GM12878 (cell line): ENCODE measurements around the gene BAG5. TPM values are rescaled to one million over a fixed set of nuclear protein-coding genes. Genes with fewer than 3 reads are reported as not detected.

ENCODE experiments used
- ATAC-seq: fragments of 200-7000 bp; cut with Tn5 transposase; 3 replicates; pipeline ENCODE4 v1.9.1; 2020; ENCODE audit warnings: mild to moderate bottlenecking, moderate library complexity
- BruUV-seq: library from RNA; stranded (reverse); fragments of 400-500 nt; replicated peaks from 2 replicates; lab custom pipeline; 2021; lab: Mats Ljungman, UMichigan
- CTCF ChIA-PET: fragments of 300-600 bp; sonication (Branson Sonifier 250); formaldehyde crosslinking; extraction: SDS; loops from one replicate; lab custom pipeline; 2021; ENCODE audit warnings: inconsistent platforms; lab: Yijun Ruan, JAX
- POLR2A ChIA-PET: fragments of 350-600 bp; formaldehyde crosslinking; extraction: SDS; loops from one replicate; lab custom pipeline; 2021; ENCODE audit warnings: inconsistent platforms; lab: Charles Lee
- RAD21 ChIA-PET: fragments of 300-600 bp; sonication (Branson Sonifier 250); formaldehyde crosslinking; loops from one replicate; lab custom pipeline; 2023; ENCODE audit warnings: antibody characterized with exemption; ENCODE audit not compliant: unreplicated experiment; lab: Charles Lee
- SMC1A ChIA-PET: fragments of 300-600 bp; sonication (Branson Sonifier 250); formaldehyde crosslinking; loops from one replicate; lab custom pipeline; 2023; ENCODE audit not compliant: unreplicated experiment, uncharacterized antibody; lab: Charles Lee
- DNase-seq: peaks from one replicate; pipeline ENCODE4 v3.0.0-alpha.2; 2011; ENCODE audit warnings: low read depth, low spot score
- FAIRE-seq: peaks from 3 replicates; lab custom pipeline; 2011; peaks lifted over from hg19 to GRCh38; lab: Jason Lieb, UNC
- H2AFZ ChIP-seq: 2 replicates; pipeline ENCODE4 v1.6.0; 2011; ENCODE audit warnings: low read depth, low read length, control low read depth; ENCODE audit not compliant: control insufficient read depth
- H3K27ac ChIP-seq: 2 replicates; pipeline ENCODE4 v1.5.1; 2011; ENCODE audit warnings: control low read depth; ENCODE audit not compliant: control insufficient read depth, insufficient read depth
- H3K27me3 ChIP-seq, 2 experiments: replicated peaks in 1 of 2; 2 replicates each; pipeline versions ENCODE4 v1.6.0 to v1.6.1; 2011; ENCODE audit warnings: low read length in 1 of 2; ENCODE audit not compliant: control insufficient read depth in 2 of 2, insufficient read depth in 2 of 2
- H3K36me3 ChIP-seq, 2 experiments: 2 replicates each; pipeline ENCODE4 v1.5.1; 2011; ENCODE audit warnings: low read length in 1 of 2; ENCODE audit not compliant: control insufficient read depth in 2 of 2, insufficient read depth in 2 of 2
- H3K4me1 ChIP-seq: 2 replicates; pipeline ENCODE4 v1.6.1; 2011; ENCODE audit warnings: mild to moderate bottlenecking, low read length, moderate library complexity, mixed read lengths; ENCODE audit not compliant: control insufficient read depth, insufficient read depth
- H3K4me2 ChIP-seq: 2 replicates; pipeline ENCODE4 v1.6.0; 2011; ENCODE audit warnings: control low read depth; ENCODE audit not compliant: control insufficient read depth, insufficient read depth
- H3K4me3 ChIP-seq: fragments of 200-600 bp; sonication (generic); 2 replicates; pipeline ENCODE4 v1.5.1; 2016
- H3K79me2 ChIP-seq: 2 replicates; pipeline ENCODE4 v1.6.0; 2011; ENCODE audit warnings: low read length; ENCODE audit not compliant: control insufficient read depth, insufficient read depth
- H3K9ac ChIP-seq: 2 replicates; pipeline ENCODE4 v1.8.0; 2011; ENCODE audit warnings: low read length, control low read depth, mixed read lengths; ENCODE audit not compliant: control insufficient read depth, insufficient read depth
- H3K9me3 ChIP-seq: replicated peaks from 3 replicates; pipeline ENCODE4 v1.5.1; 2011; ENCODE audit warnings: mild to moderate bottlenecking, low read length; ENCODE audit not compliant: control insufficient read depth, insufficient read depth
- H4K20me1 ChIP-seq: 2 replicates; pipeline ENCODE4 v1.6.0; 2011; ENCODE audit not compliant: control insufficient read depth, insufficient read depth
- BACH1 ChIP-seq: fragments of 450-650 bp; IDR thresholded peaks from 2 replicates; pipeline ENCODE4 v1.6.1; 2017; ENCODE audit warnings: mild to moderate bottlenecking, borderline replicate concordance
- BHLHE40 ChIP-seq, 2 experiments: fragments of 450-650 bp in 1 of 2; IDR thresholded peaks; 2 replicates each; pipeline ENCODE4 v1.6.1; 2011 to 2017; ENCODE audit warnings: low read depth in 2 of 2, borderline replicate concordance in 1 of 2, improper control_type of control experiment in 1 of 2, low read length in 1 of 2, mild to moderate bottlenecking in 1 of 2
- CREB1 ChIP-seq: IDR thresholded peaks from 2 replicates; pipeline ENCODE4 v1.6.1; 2012; ENCODE audit warnings: low read depth, mild to moderate bottlenecking, inconsistent platforms
- ESRRA ChIP-seq: IDR thresholded peaks from 2 replicates; pipeline ENCODE4 v1.6.1; 2012; ENCODE audit warnings: mild to moderate bottlenecking, low read length, improper control_type of control experiment
- IKZF1 ChIP-seq: fragments of 450-650 bp; conservative IDR thresholded peaks from 2 replicates; pipeline ENCODE4 v1.6.1; 2017; ENCODE audit warnings: antibody characterized with exemption, mild to moderate bottlenecking
- LARP7 ChIP-seq: fragments of 450-650 bp; IDR thresholded peaks from 2 replicates; pipeline ENCODE4 v1.6.1; 2017; ENCODE audit warnings: mild to moderate bottlenecking
- NBN ChIP-seq: fragments of 450-650 bp; IDR thresholded peaks from 2 replicates; pipeline ENCODE4 v1.6.1; 2016
- NR2F1 ChIP-seq: fragments of 450-650 bp; conservative IDR thresholded peaks from 2 replicates; pipeline ENCODE4 v1.6.1; 2017; ENCODE audit warnings: mild to moderate bottlenecking
- POLR2A ChIP-seq: IDR thresholded peaks from 2 replicates; pipeline ENCODE4 v1.6.1; 2011; ENCODE audit warnings: low read depth, mild to moderate bottlenecking, low read length
- WGBS: methylation state at CpG from one replicate; pipeline ENCODE4 v1.1.6; 2016; ENCODE audit warnings: low lambda C conversion rate; ENCODE audit not compliant: insufficient replicate concordance, insufficient coverage; ENCODE audit errors: missing lambda C conversion rate; 5-methylcytosine and 5-hydroxymethylcytosine counted together
- in situ Hi-C: fragments of 300-500 bp; cut with MboI; formaldehyde crosslinking; loops from 9 replicates; pipeline ENCODE4 v1.14.3; 2018; ENCODE audit warnings: mixed read lengths
- intact Hi-C: fragments of 100-400 bp; cut with micrococcal nuclease; formaldehyde crosslinking; loops from one replicate; pipeline ENCODE4 v1.14.2; 2022; ENCODE audit not compliant: unreplicated experiment
- polyA plus RNA-seq, 11 experiments: library from polyadenylated mRNA; depleted of rRNA in 4 of 11; unstranded in 6 of 11; stranded (reverse) in 5 of 11; fragments of >200 nt; fragmentation: Nextera tagmentation in 4 of 11; fragmentation: Illumina TruSeq in 1 of 11; extraction: Ambion mirVana in 4 of 11; extraction: Trizol in 1 of 11; gene quantifications; 1 replicate in 1 of 11; 2 replicates in 10 of 11; pipeline versions ENCODE4 v1.2.1 to v1.2.3, GENCODE V29; 2011 to 2016; ENCODE audit warnings: inconsistent platforms in 2 of 11, missing spikeins in 2 of 11, low read depth in 1 of 11
- total RNA-seq, 4 experiments: library from RNA; depleted of rRNA in 3 of 4; stranded (reverse); fragments of >200 nt in 3 of 4; fragmentation: Illumina TruSeq in 1 of 4; extraction: Trizol in 1 of 4; gene quantifications; 2 replicates each; pipeline versions ENCODE4 v1.2.1 to v1.2.3, GENCODE V29; 2013 to 2021
- TF ChIP-seq, protein P1 (sequence below): fragments of 450-650 bp; conservative IDR thresholded peaks from 2 replicates; pipeline ENCODE4 v1.6.1; 2017; ENCODE audit warnings: mild to moderate bottlenecking, moderate library complexity
- TF ChIP-seq, protein P2 (sequence below): fragments of 450-650 bp; IDR thresholded peaks from 2 replicates; pipeline ENCODE4 v1.6.1; 2018; ENCODE audit warnings: borderline replicate concordance, mild to moderate bottlenecking; ENCODE audit not compliant: partially characterized antibody

The BAG5 gene
- total and polyA plus RNA-seq, 10 of the 15 experiments (the other 5 are each of a cell fraction or from before 2014, with no cell fraction given): 9.9 to 30.5 (median 20.1) TPM

DNA sequence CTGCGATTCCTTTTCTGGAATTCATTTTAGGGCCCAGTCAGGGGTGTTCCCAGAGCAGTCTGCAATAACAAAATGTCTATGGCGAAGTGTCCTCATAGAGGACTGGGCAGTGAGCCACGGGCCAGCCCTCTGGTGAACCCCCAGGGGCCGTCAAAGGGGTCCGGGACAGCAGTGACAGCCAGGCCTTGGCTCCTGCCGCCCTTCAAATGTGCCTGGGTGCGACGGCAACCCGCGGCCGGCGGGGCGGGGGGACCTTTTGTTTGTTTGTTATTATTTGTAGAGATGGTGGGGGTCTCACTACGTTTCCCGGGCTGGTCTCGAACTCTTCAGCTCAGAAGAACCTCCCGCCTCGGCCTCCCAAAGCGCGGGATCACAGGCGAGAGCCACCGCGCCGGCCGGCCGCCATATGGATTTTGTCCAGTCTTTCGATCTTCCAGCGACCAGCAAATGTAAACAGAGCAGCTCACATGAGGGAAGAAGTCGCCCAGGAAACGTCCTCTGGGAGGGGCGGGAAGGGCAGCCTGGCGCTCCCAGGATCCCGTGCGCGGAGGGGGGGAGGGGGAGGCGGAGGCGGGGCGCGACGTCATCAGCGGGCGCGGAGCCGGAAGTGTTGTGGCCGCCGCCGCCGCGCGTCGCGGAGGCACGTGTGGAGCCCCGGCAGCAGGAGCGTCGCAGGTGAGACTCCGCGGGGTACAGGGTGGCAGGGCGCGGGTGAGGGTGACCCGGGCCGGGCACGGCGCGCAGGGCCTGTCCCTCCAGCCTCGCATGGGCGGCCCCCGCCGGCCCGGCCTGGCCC, 33.7 kb downstream of the BAG5 start, which contains the start of gene TRMT61A (continued):
- TF ChIP-seq, protein P1, sequence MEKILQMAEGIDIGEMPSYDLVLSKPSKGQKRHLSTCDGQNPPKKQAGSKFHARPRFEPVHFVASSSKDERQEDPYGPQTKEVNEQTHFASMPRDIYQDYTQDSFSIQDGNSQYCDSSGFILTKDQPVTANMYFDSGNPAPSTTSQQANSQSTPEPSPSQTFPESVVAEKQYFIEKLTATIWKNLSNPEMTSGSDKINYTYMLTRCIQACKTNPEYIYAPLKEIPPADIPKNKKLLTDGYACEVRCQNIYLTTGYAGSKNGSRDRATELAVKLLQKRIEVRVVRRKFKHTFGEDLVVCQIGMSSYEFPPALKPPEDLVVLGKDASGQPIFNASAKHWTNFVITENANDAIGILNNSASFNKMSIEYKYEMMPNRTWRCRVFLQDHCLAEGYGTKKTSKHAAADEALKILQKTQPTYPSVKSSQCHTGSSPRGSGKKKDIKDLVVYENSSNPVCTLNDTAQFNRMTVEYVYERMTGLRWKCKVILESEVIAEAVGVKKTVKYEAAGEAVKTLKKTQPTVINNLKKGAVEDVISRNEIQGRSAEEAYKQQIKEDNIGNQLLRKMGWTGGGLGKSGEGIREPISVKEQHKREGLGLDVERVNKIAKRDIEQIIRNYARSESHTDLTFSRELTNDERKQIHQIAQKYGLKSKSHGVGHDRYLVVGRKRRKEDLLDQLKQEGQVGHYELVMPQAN: peak; percentile 99
- TF ChIP-seq BHLHE40 (IDR thresholded peaks at IDR 0.05; ENCODE audit: borderline replicate concordance in 1 of 2, low read depth in 2 of 2, low read length in 1 of 2) (peak; percentile 95 to 99), ESRRA (0 out of 2 replicates have a peak, but pooled peaks have one; percentile 59), NR2F1 (peak; percentile 49; the same call in 1 of the 2 replicates), BACH1 (peak; percentile 76), CREB1 (peak; percentile 94), NBN (0 out of 2 replicates have a peak, but pooled peaks have one; percentile 35), LARP7 (peak; percentile 91), IKZF1 (peak; percentile 55)
- TF ChIP-seq, all 136 proteins: peak for 35

DNA sequence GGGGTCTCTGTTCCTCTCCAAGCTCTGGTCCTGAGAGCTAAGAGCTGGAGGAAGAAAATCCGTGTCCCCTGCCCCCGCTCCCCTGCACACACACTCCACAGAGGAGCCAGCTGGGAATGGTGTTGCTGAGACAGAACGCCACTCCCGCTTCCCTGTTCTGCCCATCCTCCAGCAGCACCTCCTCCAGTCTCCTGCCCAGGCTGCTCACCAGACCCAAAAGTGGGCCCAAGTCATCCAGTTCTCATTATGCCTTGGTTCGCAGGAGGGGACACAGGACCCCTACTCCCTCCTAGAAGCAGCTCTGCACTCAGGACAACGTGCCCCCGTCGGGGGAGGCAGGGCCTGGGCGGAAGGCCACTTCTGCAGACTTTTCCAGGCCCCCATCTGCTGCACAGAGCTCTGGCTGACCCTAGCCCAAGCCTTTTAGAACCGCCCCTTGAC, 34.3 kb downstream of the BAG5 start:
- ChIA-PET CTCF (interaction anchor here (1.0 to 5.3 kb wide), 4 partner anchors 9 to 135 kb away, joined by 3 to 39 read pairs (median 5); partner anchors contain the start of gene BAG5), RAD21 (interaction anchor here (0.5 to 2.4 kb wide), 4 partner anchors 10 to 232 kb away, joined by 3 to 14 read pairs (median 6); no protein-coding TSS in a partner anchor), POLR2A (interaction anchor here (0.6 to 1.5 kb wide), 4 partner anchors 22 to 432 kb away, joined by 3 to 7 read pairs (median 4); partner anchors contain the start of gene EIF5), SMC1A (interaction anchor here (1.1 to 2.6 kb wide), 5 partner anchors 10 to 36 kb away, joined by 3 to 11 read pairs (median 3); no protein-coding TSS in a partner anchor)
- TF ChIP-seq, protein P2, sequence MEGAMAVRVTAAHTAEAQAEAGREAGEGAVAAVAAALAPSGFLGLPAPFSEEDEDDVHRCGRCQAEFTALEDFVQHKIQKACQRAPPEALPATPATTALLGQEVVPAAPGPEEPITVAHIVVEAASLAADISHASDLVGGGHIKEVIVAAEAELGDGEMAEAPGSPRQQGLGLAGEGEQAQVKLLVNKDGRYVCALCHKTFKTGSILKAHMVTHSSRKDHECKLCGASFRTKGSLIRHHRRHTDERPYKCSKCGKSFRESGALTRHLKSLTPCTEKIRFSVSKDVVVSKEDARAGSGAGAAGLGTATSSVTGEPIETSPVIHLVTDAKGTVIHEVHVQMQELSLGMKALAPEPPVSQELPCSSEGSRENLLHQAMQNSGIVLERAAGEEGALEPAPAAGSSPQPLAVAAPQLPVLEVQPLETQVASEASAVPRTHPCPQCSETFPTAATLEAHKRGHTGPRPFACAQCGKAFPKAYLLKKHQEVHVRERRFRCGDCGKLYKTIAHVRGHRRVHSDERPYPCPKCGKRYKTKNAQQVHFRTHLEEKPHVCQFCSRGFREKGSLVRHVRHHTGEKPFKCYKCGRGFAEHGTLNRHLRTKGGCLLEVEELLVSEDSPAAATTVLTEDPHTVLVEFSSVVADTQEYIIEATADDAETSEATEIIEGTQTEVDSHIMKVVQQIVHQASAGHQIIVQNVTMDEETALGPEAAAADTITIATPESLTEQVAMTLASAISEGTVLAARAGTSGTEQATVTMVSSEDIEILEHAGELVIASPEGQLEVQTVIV: no peak
- no peak for TF ChIP-seq POLR2A
- Histone ChIP-seq H3K4me1 (peaks cover 25% of the 10 kb centered on the region), H4K20me1 (no peaks in the 10 kb centered on the region), H2AFZ (no peak overlapping the region), H3K27me3 (peaks cover 0 to 2% of the 10 kb centered on the region in 2 experiments; a peak in 1 of 4 replicates), H3K4me3 (peak overlapping the region; percentile 84), H3K9me3 (no peaks in the 10 kb centered on the region; the same call in 2 of the 3 replicates), H3K27ac (peak overlapping the region; percentile 58), H3K9ac (peak overlapping the region; percentile 69), H3K79me2 (peaks cover 30% of the 10 kb centered on the region), H3K4me2 (peak overlapping the region; percentile 91), H3K36me3 (peaks cover 0 to 2% of the 10 kb centered on the region in 2 experiments; a peak in 2 of 4 replicates)
- FAIRE-seq (no peak), DNase-seq (no peak), ATAC-seq (peak; percentile 2)
- in situ Hi-C loops: no loop called here
- BruUV-seq: no TSS peak
- intact Hi-C loops: no loop called here
- 23% methylated on average over 10 of the region's 10 CpGs for WGBS
